Measurements from ENCODE around the gene SLIT3.

- TF ChIP-seq POLR2A (IDR thresholded peaks at IDR 0.05): no peak
- TF ChIP-seq, protein P1, sequence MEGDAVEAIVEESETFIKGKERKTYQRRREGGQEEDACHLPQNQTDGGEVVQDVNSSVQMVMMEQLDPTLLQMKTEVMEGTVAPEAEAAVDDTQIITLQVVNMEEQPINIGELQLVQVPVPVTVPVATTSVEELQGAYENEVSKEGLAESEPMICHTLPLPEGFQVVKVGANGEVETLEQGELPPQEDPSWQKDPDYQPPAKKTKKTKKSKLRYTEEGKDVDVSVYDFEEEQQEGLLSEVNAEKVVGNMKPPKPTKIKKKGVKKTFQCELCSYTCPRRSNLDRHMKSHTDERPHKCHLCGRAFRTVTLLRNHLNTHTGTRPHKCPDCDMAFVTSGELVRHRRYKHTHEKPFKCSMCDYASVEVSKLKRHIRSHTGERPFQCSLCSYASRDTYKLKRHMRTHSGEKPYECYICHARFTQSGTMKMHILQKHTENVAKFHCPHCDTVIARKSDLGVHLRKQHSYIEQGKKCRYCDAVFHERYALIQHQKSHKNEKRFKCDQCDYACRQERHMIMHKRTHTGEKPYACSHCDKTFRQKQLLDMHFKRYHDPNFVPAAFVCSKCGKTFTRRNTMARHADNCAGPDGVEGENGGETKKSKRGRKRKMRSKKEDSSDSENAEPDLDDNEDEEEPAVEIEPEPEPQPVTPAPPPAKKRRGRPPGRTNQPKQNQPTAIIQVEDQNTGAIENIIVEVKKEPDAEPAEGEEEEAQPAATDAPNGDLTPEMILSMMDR (IDR thresholded peaks at IDR 0.05): no peak
These were observed 403.4 kb downstream of the SLIT3 start for GRCh38 chr5:168897387-168898122.
